B cell (primary cell): ENCODE measurements around the gene RNASE8. TPM values are rescaled to one million over a fixed set of nuclear protein-coding genes. Genes with fewer than 3 reads are reported as not detected.
"Not testable (repeated sequence)": the region's sequence is repeated elsewhere in the genome, so short reads cannot be mapped to it uniquely, and the experiment has no call there.

Source experiments
- ATAC-seq: fragments of 200-7000 bp; cut with Tn5 transposase; one replicate; pipeline ENCODE4 v1.10.0; 2021; ENCODE audit warnings: low read depth, mild to moderate bottlenecking, moderate number of reproducible peaks, moderate library complexity
- CTCF ChIA-PET: fragments of 350-600 bp; sonication (Branson Sonifier 250); formaldehyde crosslinking; loops from one replicate; lab custom pipeline; 2021; ENCODE audit warnings: antibody characterized with exemption, inconsistent platforms; lab: Charles Lee
- POLR2A ChIA-PET: fragments of 350-600 bp; sonication (Branson Sonifier 250); formaldehyde crosslinking; loops from one replicate; lab custom pipeline; 2021; ENCODE audit warnings: antibody characterized with exemption; lab: Charles Lee
- DNase-seq: peaks from one replicate; pipeline ENCODE4 v3.0.0; 2013
- H2AFZ ChIP-seq: 2 replicates; pipeline ENCODE4 v1.6.1; 2012; ENCODE audit warnings: mild to moderate bottlenecking, low read depth, low read length; ENCODE audit not compliant: insufficient read depth, poor library complexity, severe bottlenecking
- H3K27ac ChIP-seq, 2 donors: 1 replicate in 1 of 2; 2 replicates in 1 of 2; pipeline ENCODE4 v1.5.1; 2012 to 2013; ENCODE audit warnings: low read length in 2 of 2, mild to moderate bottlenecking in 2 of 2, moderate library complexity in 1 of 2
- H3K27me3 ChIP-seq, 4 experiments: fragments of 200-600 bp in 1 of 4; sonication (generic) in 1 of 4; replicated peaks in 1 of 4; 1 replicate in 2 of 4; 2 replicates in 2 of 4; pipeline versions ENCODE4 v1.6.1 to v1.7.0; 2013 to 2016; ENCODE audit warnings: low read length in 3 of 4, mild to moderate bottlenecking in 2 of 4, mixed read lengths in 1 of 4, moderate library complexity in 1 of 4; ENCODE audit not compliant: insufficient read depth in 4 of 4, control insufficient read depth in 3 of 4; ENCODE audit errors: control extremely low read depth in 1 of 4
- H3K36me3 ChIP-seq, 2 experiments: replicated peaks in 1 of 2; 1 replicate in 1 of 2; 2 replicates in 1 of 2; pipeline versions ENCODE4 v1.6.1 to v1.7.1; 2013; ENCODE audit warnings: low read length in 1 of 2; ENCODE audit not compliant: insufficient read depth in 2 of 2, control insufficient read depth in 1 of 2; ENCODE audit errors: control extremely low read depth in 1 of 2, extremely low read depth in 1 of 2
- H3K4me1 ChIP-seq, 2 donors: fragments of 200-600 bp in 1 of 2; sonication (generic) in 1 of 2; 1 replicate in 1 of 2; 2 replicates in 1 of 2; pipeline versions ENCODE4 v1.5.1 to v1.6.1; 2013 to 2017; ENCODE audit warnings: low read length in 2 of 2; ENCODE audit not compliant: control insufficient read depth in 2 of 2, insufficient read depth in 2 of 2
- H3K4me2 ChIP-seq: replicated peaks from 2 replicates; pipeline ENCODE3; 2012; ENCODE audit warnings: mild to moderate bottlenecking, low read depth, low read length; ENCODE audit not compliant: poor library complexity, severe bottlenecking
- H3K4me3 ChIP-seq, 5 experiments: fragments of 200-600 bp in 1 of 5; sonication (generic) in 1 of 5; 1 replicate in 3 of 5; 2 replicates in 2 of 5; pipeline versions ENCODE4 v1.5.1 to v1.7.0; 2011 to 2016; ENCODE audit warnings: low read length in 4 of 5, mild to moderate bottlenecking in 4 of 5, low read depth in 2 of 5, control low read depth in 1 of 5, moderate library complexity in 1 of 5; ENCODE audit not compliant: insufficient read depth in 1 of 5; ENCODE audit errors: control extremely low read depth in 1 of 5, extremely low read depth in 1 of 5
- H3K79me2 ChIP-seq: fragments of 200-600 bp; sonication (generic); one replicate; pipeline ENCODE4 v1.6.0; 2016; ENCODE audit warnings: low read length; ENCODE audit not compliant: control insufficient read depth, insufficient read depth
- H3K9ac ChIP-seq: fragments of 200-600 bp; sonication (generic); 2 replicates; pipeline ENCODE4 v1.6.1; 2017; ENCODE audit warnings: mild to moderate bottlenecking, low read length, moderate library complexity
- H3K9me3 ChIP-seq, 3 donors: one replicate each; pipeline versions ENCODE4 v1.6.1 to v1.7.1; 2013; ENCODE audit warnings: low read length in 2 of 3; ENCODE audit not compliant: control insufficient read depth in 2 of 3, insufficient read depth in 1 of 3; ENCODE audit errors: control extremely low read depth in 1 of 3
- H4K20me1 ChIP-seq: 2 replicates; pipeline ENCODE4 v1.6.0; 2012; ENCODE audit warnings: mild to moderate bottlenecking, low read length; ENCODE audit not compliant: insufficient read depth, control insufficient read depth, poor library complexity, severe bottlenecking
- H3K27ac Mint-ChIP-seq: one replicate; pipeline ENCODE4 v1.8.0; 2021; ENCODE audit warnings: mixed read lengths
- H3K27me3 Mint-ChIP-seq: one replicate; pipeline ENCODE4 v1.8.0; 2021; ENCODE audit warnings: mixed read lengths
- H3K4me1 Mint-ChIP-seq: one replicate; pipeline ENCODE4 v1.8.0; 2021; ENCODE audit warnings: mixed read lengths
- H3K4me3 Mint-ChIP-seq: one replicate; pipeline ENCODE4 v1.8.0; 2021; ENCODE audit warnings: mixed read lengths
- H3K9me3 Mint-ChIP-seq: one replicate; pipeline ENCODE4 v1.8.0; 2022; ENCODE audit warnings: mixed read lengths; ENCODE audit not compliant: insufficient read depth
- CTCF ChIP-seq: fragments of 200-600 bp; IDR thresholded peaks from one replicate; pipeline ENCODE4 v1.8.0; 2022; ENCODE audit warnings: antibody characterized with exemption, mild to moderate bottlenecking
- EZH2 ChIP-seq: IDR thresholded peaks from 2 replicates; pipeline ENCODE4 v1.6.1; 2012; ENCODE audit warnings: borderline replicate concordance, low read depth, mild to moderate bottlenecking, moderate library complexity, low read length; ENCODE audit not compliant: insufficient read depth, poor library complexity, severe bottlenecking
- WGBS: methylation state at CpG from one replicate; pipeline ENCODE4 v1.1.5; 2013; ENCODE audit warnings: missing lambda C conversion rate; ENCODE audit not compliant: insufficient coverage; 5-methylcytosine and 5-hydroxymethylcytosine counted together
- intact Hi-C: fragments of 100-400 bp; cut with micrococcal nuclease; formaldehyde crosslinking; loops from one replicate; pipeline ENCODE4 v1.10.0; 2022
- polyA minus RNA-seq: library from RNA; depleted of rRNA, polyadenylated mRNA; stranded (reverse); fragments of >200 nt; gene quantifications from 2 replicates; pipeline ENCODE4 v1.2.3, GENCODE V29; 2012
- polyA plus RNA-seq: library from polyadenylated mRNA; depleted of rRNA; stranded (reverse); fragments of >200 nt; gene quantifications from 2 replicates; pipeline ENCODE4 v1.2.3, GENCODE V29; 2012
- total RNA-seq, 2 donors: library from RNA; stranded (reverse); fragments of 120-200 nt in 1 of 2; gene quantifications; 1 replicate in 1 of 2; 2 replicates in 1 of 2; pipeline versions ENCODE4 v1.2.3 to v1.2.4, GENCODE V29; 2013 to 2022

The RNASE8 gene
- not detected in 2 replicates for total RNA-seq
- total RNA-seq (2013): not detected
- not detected in 2 replicates for polyA plus RNA-seq
- polyA minus RNA-seq: not detected in 2 replicates

GRCh38 chr14:21057803-21058675 lies at the start of gene RNASE8:
Gene RNASE8 (plus strand): TSS chr14:21057822. CDS start chr14:21057893, 71 bp downstream.
- H3K79me2 ChIP-seq: no peaks in the 10 kb centered on the region
- no peak within 1 kb of the TSS for H3K4me3 Mint-ChIP-seq
- no peaks in the 10 kb centered on the region for H3K9me3 ChIP-seq
- H3K9ac ChIP-seq: no peak within 1 kb of the TSS
- H2AFZ ChIP-seq: no peak within 1 kb of the TSS
- DNase-seq (no peak), ATAC-seq (no peak)
- peaks cover 0 to 8% (median 4%) of the 10 kb centered on the region in 4 experiments for H3K27me3 ChIP-seq
- H3K4me3 ChIP-seq: no peak within 1 kb of the TSS
- POLR2A ChIA-PET: no interaction called here
- H3K27ac ChIP-seq: no peak within 1 kb of the TSS
- WGBS: 79% methylated on average over 6 of the region's 8 CpGs
- no peaks in the 10 kb centered on the region for H3K9me3 Mint-ChIP-seq
- H3K36me3 ChIP-seq: no peaks in the 10 kb centered on the region
- no peaks in the 10 kb centered on the region for H4K20me1 ChIP-seq
- H3K4me1 Mint-ChIP-seq: no peaks in the 10 kb centered on the region
- CTCF ChIA-PET: interaction anchor here (0.9 to 1.8 kb wide), 2 partner anchors 10 to 43 kb away, joined by 3 to 5 read pairs; no protein-coding TSS in a partner anchor
- no peak for TF ChIP-seq CTCF
- no peak for TF ChIP-seq EZH2
- no peaks in the 10 kb centered on the region for H3K4me1 ChIP-seq
- intact Hi-C loops: no loop called here
- H3K27me3 Mint-ChIP-seq: peaks cover 33% of the 10 kb centered on the region
- H3K27ac Mint-ChIP-seq: no peak within 1 kb of the TSS
- no peak within 1 kb of the TSS for H3K4me2 ChIP-seq

- H3K27me3 Mint-ChIP-seq: peaks cover 22% of the 10 kb centered on the region
- DNase-seq, POLR2A ChIA-PET, H3K79me2 ChIP-seq, H3K27ac Mint-ChIP-seq, H4K20me1 ChIP-seq, H3K4me3 ChIP-seq, H3K9me3 ChIP-seq, H3K9ac ChIP-seq, H3K4me1 ChIP-seq, H2AFZ ChIP-seq, H3K36me3 ChIP-seq, H3K4me1 Mint-ChIP-seq, ATAC-seq, H3K9me3 Mint-ChIP-seq, H3K27ac ChIP-seq, H3K4me2 ChIP-seq, H3K4me3 Mint-ChIP-seq: not testable (repeated sequence)
- no CpG with 5 or more reads among the region's 3 CpGs for WGBS
- peaks cover 0 to 11% (median 2%) of the 10 kb centered on the region in 4 experiments for H3K27me3 ChIP-seq
- CTCF ChIA-PET: interaction anchor here (10.8 to 15.1 kb wide), 2 partner anchors 32 to 96 kb away, joined by 305 to 348 read pairs; partner anchors contain the start of genes RNASE7 and TMEM253
- intact Hi-C loops: loop anchor here (5.0 kb wide), 1 partner anchor 548 kb away; no protein-coding TSS in a partner anchor
These were observed 47.9 kb upstream of the RNASE8 start for GRCh38 chr14:21009721-21010120.
